Measurements from ENCODE around the gene EMP1. TPM values are rescaled to one million over a fixed set of nuclear protein-coding genes. Genes with fewer than 3 reads are reported as not detected.

Gene EMP1
- total RNA-seq, 8 experiments from 2014 or later = 0.23 to 195 (median 17.5) TPM

DNA sequence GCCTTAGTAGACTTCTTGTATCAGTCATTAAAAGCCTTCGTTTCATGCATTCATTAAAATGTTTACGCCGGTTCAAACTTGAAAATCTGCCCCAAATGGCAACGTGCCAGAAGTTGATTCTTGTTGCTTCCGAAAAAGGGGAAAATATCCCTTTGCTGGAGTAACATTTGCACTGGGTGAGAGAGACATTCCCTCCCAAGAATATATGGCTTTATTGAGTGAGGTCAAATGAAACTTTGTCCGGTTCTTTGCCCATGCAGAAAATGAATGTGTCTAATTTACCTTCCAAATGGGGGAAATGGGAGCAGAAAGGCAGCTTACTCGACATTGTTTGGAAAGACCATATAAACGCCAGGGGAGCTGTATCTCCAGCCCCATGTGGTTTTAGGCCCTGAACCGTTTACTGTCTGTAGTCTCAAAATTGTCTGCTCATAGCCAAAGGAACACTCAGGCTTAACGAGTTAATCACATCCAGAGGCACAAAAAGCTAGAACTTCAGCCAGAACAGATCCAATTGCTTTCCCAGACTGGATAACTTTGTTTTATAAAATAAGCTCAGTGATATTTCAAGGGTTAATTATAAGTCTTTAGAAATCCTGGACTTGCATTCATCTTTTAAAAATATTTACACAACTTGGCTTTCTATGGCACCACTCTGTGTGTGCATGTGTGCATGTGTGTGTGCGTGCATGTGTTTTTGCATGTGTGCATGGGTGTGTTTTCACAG, 2.9 kb upstream of the EMP1 start:
- WGBS, 10 experiments = 5 to 67% (median 49%) methylated on average over 1 to 11 of the region's 11 CpGs
- in situ Hi-C loops (cut with MboI; ENCODE audit: low pct_unique_long_range_greater_than_20kb in 2 of 9, low sequenced_read_pairs in 9 of 9, unreplicated experiment in 9 of 9) = no loop called here
- ATAC-seq (replicated peaks in 6 of 8) = no peak
- Histone ChIP-seq H3K4me1 (replicated peaks in 1 of 2) (peaks cover 12 to 40% of the 10 kb centered on the region in 2 donors), H3K4me3 (no peak overlapping the region), H3K27ac (no peak overlapping the region)

DNA sequence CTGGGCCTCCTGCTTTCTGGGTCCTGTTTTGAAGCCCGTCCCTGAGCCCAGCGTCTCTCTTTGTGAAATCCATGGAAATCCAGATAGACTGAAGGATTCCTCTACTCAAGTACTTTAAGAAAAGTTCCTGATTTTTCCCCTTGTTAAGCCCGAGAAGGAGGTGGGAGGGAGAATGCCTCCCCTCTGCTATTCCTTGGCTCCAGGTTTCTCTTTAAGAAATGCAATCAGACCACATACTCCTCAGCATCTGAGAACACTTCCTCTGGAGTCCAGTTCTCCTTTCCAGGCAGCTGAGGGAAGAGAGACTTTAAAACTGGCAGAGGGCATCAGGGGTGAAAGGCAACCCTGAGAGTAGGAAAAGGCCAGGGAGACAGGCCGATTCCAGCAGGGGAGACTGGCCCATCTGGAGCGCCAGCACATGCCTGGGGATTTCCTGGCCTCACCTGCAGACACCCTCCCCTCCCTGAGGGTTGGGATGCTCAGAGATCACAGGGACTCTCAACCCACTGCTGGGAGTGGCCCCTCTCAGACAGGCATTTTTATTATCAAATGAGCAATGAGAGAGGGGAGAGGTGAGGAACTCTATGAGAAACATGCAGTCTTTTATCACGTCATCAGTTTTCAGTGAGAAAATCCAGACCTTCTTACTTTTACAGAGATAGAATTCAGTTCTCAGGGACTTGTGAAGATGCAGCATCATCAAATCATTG, 2.0 kb upstream of the EMP1 start:
- H3K4me1 ChIP-seq (replicated peaks in 1 of 2) = peaks cover 12 to 40% of the 10 kb centered on the region in 2 donors
- no peak overlapping the region for H3K27ac ChIP-seq
- no peak overlapping the region for H3K4me3 ChIP-seq
- in situ Hi-C loops (cut with MboI; ENCODE audit: low pct_unique_long_range_greater_than_20kb in 2 of 9, low sequenced_read_pairs in 9 of 9, unreplicated experiment in 9 of 9) = no loop called here
- WGBS, 10 experiments = 29 to 93% (median 31%) methylated on average over 1 to 4 of the region's 6 CpGs; no CpG with 5 or more reads in 5 of the 10 experiments
- ATAC-seq (replicated peaks in 6 of 8) = no peak

DNA sequence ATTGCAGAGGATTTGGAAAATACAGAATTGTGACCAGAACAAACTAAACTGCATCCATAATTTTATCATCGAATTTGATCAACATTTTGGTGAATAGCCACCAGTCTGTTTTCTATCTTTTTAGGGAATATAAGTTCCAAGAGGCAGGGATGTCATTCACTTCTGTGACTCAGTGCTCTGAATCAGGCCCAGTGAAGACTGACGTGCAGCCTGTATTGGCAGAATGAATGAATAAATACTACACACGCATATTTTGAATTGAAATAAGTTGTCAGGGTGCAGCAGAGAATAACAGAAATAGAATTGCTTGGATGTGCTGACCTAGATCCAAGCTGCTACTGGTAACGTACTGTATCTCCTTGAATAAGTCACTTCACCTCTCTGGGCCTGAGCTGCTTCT, 1.3 kb upstream of the EMP1 start:
- no peak overlapping the region for H3K4me3 ChIP-seq
- in situ Hi-C loops (cut with MboI; ENCODE audit: low pct_unique_long_range_greater_than_20kb in 2 of 9, low sequenced_read_pairs in 9 of 9, unreplicated experiment in 9 of 9) = no loop called here
- no peak overlapping the region for H3K27ac ChIP-seq
- H3K4me1 ChIP-seq (replicated peaks in 1 of 2) = peaks cover 12 to 40% of the 10 kb centered on the region in 2 donors
- peak in 1 of 8 experiments; percentile 6 for ATAC-seq (replicated peaks in 6 of 8)
- 0 to 100% (median 76%) methylated on average over 1 to 4 of the region's 4 CpGs for WGBS, 10 experiments

DNA sequence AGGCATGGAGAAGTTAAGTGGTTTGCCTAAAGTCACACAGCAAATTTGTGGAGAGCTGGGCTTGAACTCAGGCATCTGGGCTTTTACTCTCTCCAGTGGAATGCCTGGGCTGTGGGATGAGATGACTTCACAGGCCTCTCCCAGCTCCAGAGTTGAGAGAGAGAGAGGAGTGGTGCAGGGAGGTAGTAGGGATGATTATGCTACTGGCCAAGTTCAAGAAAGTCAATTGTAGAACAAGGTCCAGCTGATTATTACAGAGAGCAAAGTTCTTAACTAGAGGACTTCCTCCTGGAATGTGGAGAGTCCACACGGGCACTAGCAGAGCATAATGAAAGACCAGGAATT, 769 bp upstream of the EMP1 start:
- ATAC-seq (replicated peaks in 6 of 8) = peak in 4 of 8 experiments; percentile 0 to 23 (median 10)
- H3K27ac ChIP-seq = peak overlapping the region in 1 of 2 donors; percentile 47
- in situ Hi-C loops (cut with MboI; ENCODE audit: low pct_unique_long_range_greater_than_20kb in 2 of 9, low sequenced_read_pairs in 9 of 9, unreplicated experiment in 9 of 9) = no loop called here
- peaks cover 12 to 40% of the 10 kb centered on the region in 2 donors for H3K4me1 ChIP-seq (replicated peaks in 1 of 2)
- 0% methylated on average over 1 of the region's 1 CpG; no CpG with 5 or more reads in 7 of the 10 experiments for WGBS, 10 experiments
- H3K4me3 ChIP-seq = no peak overlapping the region

DNA sequence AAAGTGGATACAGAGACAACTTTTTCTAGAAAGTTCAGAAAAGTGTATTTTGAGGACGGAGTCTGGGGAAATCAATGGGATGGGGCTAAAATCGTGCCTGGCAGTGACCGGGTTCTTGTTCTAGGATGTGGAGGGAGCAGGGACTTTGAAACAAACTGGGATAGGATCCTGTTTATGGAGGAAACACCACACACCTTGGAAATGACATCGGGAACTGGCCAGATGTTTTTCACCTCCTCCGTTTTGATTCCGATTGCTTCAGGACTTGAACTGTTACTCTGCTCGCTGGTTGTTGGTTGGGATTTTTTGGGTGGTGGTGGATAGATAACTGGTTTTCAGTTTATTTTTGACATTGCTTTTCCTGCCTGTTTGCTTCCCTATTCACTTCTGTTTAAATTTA, 506 bp downstream of the EMP1 start:
- no peak overlapping the region for H3K27ac ChIP-seq
- no peak for ATAC-seq (replicated peaks in 6 of 8)
- 0 to 97% (median 77%) methylated on average over 2 to 6 of the region's 7 CpGs; no CpG with 5 or more reads in 2 of the 10 experiments for WGBS, 10 experiments
- H3K4me3 ChIP-seq = peak overlapping the region in 1 of 5 donors; percentile 23
- in situ Hi-C loops (cut with MboI; ENCODE audit: low pct_unique_long_range_greater_than_20kb in 2 of 9, low sequenced_read_pairs in 9 of 9, unreplicated experiment in 9 of 9) = no loop called here
- H3K4me1 ChIP-seq (replicated peaks in 1 of 2) = peaks cover 12 to 40% of the 10 kb centered on the region in 2 donors

DNA sequence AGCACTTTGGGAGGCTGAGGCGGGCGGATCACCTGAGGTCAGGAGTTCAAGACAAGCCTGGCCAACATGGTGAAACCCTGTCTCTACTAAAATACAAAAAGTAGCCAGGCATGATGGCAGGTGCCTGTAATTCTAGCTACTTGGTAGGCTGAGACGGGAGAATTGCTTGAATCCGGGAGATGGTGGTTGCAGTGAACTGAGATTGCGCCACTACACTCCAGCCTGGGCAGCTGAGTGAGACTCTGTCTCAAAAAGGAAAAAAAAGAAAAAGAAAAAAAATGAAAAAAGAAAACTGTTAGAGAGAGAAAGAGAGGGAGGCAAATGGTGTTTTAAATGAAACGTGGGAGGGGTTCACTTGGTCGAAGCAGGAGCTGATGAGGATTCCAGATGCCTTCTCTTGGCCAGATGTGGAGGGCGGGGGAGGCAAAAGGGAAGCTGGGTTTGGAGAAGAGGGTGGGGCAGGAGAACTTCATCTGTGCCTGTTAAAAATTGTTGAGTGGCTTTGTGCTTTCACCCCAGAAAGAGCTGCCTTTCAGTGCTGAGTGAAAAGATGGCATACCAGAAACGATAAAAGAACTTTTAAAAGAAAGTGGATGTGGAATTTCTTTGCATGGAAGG, 1.1 kb downstream of the EMP1 start:
- 0 to 85% (median 67%) methylated on average over 2 to 7 of the region's 9 CpGs; no CpG with 5 or more reads in 3 of the 10 experiments for WGBS, 10 experiments
- Histone ChIP-seq H3K4me3 (peak overlapping the region in 1 of 5 donors; percentile 23), H3K27ac (no peak overlapping the region), H3K4me1 (replicated peaks in 1 of 2) (peaks cover 12 to 40% of the 10 kb centered on the region in 2 donors)
- in situ Hi-C loops (cut with MboI; ENCODE audit: low pct_unique_long_range_greater_than_20kb in 2 of 9, low sequenced_read_pairs in 9 of 9, unreplicated experiment in 9 of 9) = no loop called here
- ATAC-seq (replicated peaks in 6 of 8) = no peak

DNA sequence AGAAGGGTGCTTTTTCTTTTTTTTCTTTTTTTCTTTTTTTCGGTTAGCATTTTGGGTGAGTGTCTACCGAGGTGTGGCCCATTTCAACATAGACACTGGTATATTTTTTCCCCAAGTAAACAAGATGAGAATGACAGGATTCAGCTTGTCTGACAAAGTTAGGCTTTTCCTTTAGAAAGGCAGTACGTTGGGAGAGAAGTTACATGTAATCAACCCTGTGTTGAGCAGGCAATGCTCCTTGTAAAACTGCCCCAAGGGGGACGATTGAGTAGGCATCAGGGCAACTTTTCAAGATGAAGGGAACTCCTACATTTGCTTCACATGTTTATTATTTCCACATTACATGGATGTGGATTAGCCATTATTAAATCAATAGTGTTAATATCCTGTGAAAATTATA, 1.7 kb downstream of the EMP1 start:
- in situ Hi-C loops (cut with MboI; ENCODE audit: low pct_unique_long_range_greater_than_20kb in 2 of 9, low sequenced_read_pairs in 9 of 9, unreplicated experiment in 9 of 9) = no loop called here
- Histone ChIP-seq H3K4me3 (no peak overlapping the region), H3K27ac (no peak overlapping the region), H3K4me1 (replicated peaks in 1 of 2) (peaks cover 10 to 40% of the 10 kb centered on the region in 2 donors)
- 0 to 87% (median 34%) methylated on average over 2 to 4 of the region's 4 CpGs for WGBS, 10 experiments
- no peak for ATAC-seq (replicated peaks in 6 of 8)

DNA sequence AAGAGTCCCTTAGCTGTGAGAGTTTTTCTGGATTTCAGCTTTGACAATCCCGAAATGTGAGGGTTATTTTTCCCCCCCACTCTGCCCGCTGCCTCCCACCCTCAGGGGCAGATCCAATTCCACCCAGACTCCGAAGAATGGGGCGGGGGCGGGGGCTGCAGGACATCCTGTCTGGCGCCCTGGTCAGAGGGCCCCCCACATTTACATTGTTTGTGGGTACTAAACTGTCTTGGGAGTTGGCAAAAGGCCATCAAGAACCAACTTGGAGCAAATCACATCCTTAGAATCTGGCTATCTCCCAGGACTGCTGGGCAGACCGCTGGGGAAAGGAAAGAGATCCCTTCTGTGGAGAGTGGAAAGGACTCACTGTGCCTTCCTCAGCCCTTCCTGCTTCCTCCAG, 2.4 kb downstream of the EMP1 start:
- ATAC-seq (replicated peaks in 6 of 8) = no peak
- in situ Hi-C loops (cut with MboI; ENCODE audit: low pct_unique_long_range_greater_than_20kb in 2 of 9, low sequenced_read_pairs in 9 of 9, unreplicated experiment in 9 of 9) = no loop called here
- 4 to 83% methylated on average over 2 to 3 of the region's 7 CpGs; no CpG with 5 or more reads in 8 of the 10 experiments for WGBS, 10 experiments
- peaks cover 10 to 37% of the 10 kb centered on the region in 2 donors for H3K4me1 ChIP-seq (replicated peaks in 1 of 2)
- H3K27ac ChIP-seq = no peak overlapping the region
- H3K4me3 ChIP-seq = no peak overlapping the region

DNA sequence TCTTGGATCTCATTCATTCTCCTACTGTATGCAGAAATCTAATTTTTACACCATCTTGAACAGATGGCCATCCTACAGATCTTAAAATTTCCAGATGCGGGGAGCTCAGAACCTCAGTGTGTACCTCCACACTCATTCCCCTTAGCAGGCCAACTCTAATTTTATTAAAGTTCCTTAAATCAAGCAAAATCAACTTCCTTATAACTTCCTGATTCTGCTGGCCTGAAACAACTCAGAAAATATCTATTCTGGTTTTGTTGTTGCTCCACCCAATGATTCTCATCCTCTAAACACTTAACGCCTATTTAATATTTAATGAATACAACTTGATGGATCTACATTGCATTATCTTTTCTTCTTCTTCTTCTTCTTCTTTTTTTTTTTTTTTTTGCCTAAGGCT, 3.1 kb downstream of the EMP1 start:
- in situ Hi-C loops (cut with MboI; ENCODE audit: low pct_unique_long_range_greater_than_20kb in 2 of 9, low sequenced_read_pairs in 9 of 9, unreplicated experiment in 9 of 9) = no loop called here
- H3K4me1 ChIP-seq (replicated peaks in 1 of 2) = peaks cover 10 to 38% of the 10 kb centered on the region in 2 donors
- no peak overlapping the region for H3K27ac ChIP-seq
- ATAC-seq (replicated peaks in 6 of 8) = peak in 1 of 8 experiments; percentile 0
- WGBS, 10 experiments = 0 to 100% (median 82%) methylated on average over 1 to 2 of the region's 2 CpGs
- H3K4me3 ChIP-seq = no peak overlapping the region

DNA sequence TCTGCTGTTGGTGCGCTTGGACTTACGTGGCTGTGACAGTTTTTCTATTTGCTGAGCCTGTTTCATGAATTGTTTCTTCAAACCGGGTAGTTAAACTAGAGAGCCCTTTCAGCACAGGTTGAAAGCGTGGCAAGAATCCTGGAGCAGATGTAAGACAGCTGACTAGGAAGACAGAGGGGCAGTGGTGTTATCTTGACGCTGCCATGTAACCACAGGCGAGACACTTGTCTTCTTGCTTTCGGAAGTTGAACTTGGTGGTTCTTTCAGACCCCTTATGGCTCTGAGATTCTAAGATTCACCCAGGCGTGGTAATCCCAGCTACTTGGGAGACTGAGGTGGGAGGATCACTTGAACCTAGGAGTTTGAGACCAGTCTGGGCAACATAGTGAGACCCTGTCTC, 4.3 kb downstream of the EMP1 start:
- H3K4me1 ChIP-seq (replicated peaks in 1 of 2) = peaks cover 9 to 33% of the 10 kb centered on the region in 2 donors
- no peak overlapping the region for H3K27ac ChIP-seq
- H3K4me3 ChIP-seq = no peak overlapping the region
- no peak for ATAC-seq (replicated peaks in 6 of 8)
- in situ Hi-C loops (cut with MboI; ENCODE audit: low pct_unique_long_range_greater_than_20kb in 2 of 9, low sequenced_read_pairs in 9 of 9, unreplicated experiment in 9 of 9) = loop anchor here in 5 of 9 experiments (10.0 to 25.0 kb wide), 6 partner anchors 89 to 289 kb away; partner anchors contain the start of genes GSG1 (in 2 of the 5) and HEBP1 (in 1 of the 5)
- WGBS, 10 experiments = 0 to 100% (median 90%) methylated on average over 1 to 8 of the region's 8 CpGs; no CpG with 5 or more reads in 1 of the 10 experiments

DNA sequence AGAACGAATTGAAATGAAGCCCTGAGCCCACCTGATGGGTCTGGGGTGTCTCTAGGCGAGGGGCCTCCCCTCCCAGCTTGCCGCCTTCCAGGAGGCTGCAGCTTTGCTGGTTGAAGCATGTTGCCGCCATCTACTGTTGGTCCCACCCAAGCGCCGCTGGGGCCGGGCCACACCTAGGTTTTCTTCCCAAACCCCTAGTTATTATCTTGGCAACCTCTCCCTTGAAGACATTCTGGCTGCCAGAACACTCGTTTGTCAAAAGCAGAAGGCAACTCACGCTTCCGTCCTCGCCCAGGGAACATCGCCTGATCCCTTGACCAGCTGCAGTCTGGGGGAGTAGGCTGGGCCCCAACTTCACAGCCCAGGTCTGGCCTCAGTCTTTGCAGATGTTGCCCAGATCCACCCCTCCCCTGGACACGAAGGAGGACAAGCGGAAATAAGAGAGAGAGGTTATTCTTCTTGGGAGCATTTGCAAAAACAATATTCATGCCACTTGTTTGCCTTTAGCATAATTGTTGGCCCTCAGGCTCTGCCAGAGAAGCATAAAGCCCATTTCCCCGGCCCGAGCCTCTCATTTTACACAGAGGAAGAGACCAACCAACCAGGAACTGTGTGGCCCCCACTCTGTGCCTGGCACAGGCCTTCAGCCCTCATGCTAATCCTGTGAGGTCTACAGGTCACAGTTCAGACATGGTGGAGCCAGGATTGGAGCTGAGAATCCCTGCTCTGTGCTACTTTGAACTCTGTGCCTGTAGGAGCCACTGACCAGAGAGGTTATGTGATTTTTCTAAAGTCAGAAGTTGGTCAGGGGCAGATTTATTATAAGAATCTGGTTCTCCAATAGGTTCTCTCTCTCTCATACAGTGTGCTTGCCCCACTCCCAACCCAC, 6.8 kb downstream of the EMP1 start:
- Histone ChIP-seq H3K4me3 (no peak overlapping the region), H3K4me1 (replicated peaks in 1 of 2) (peaks cover 4 to 24% of the 10 kb centered on the region in 2 donors), H3K27ac (no peak overlapping the region)
- ATAC-seq (replicated peaks in 6 of 8) = peak in 4 of 8 experiments; percentile 14 to 60 (median 34)
- in situ Hi-C loops (cut with MboI; ENCODE audit: low pct_unique_long_range_greater_than_20kb in 2 of 9, low sequenced_read_pairs in 9 of 9, unreplicated experiment in 9 of 9) = loop anchor here in 5 of 9 experiments (10.0 to 25.0 kb wide), 6 partner anchors 91 to 291 kb away; partner anchors contain the start of genes GSG1 (in 2 of the 5) and HEBP1 (in 1 of the 5)
- 0 to 92% (median 40%) methylated on average over 1 to 7 of the region's 16 CpGs; no CpG with 5 or more reads in 2 of the 10 experiments for WGBS, 10 experiments

DNA sequence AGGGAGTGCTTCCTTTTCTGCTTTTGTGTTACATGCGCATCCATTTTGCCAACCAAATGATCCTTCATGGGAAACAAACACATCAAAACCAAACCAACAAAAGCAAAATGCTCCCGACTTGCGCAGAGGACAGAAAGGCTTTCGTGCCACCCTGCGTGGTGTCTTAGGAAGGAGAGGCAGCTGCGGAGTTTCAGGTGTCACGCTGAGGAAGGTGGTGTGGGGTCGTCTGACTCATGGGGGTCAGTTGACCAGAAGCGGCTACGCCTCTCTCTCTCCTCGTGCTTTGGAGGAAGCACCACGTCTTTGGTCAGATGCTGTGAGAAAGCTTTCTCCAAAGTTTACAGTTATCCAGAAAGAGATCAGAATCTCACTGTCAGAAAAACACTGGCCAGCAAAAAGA, 7.9 kb downstream of the EMP1 start:
- WGBS, 10 experiments = 18 to 80% (median 43%) methylated on average over 2 to 10 of the region's 12 CpGs; no CpG with 5 or more reads in 2 of the 10 experiments
- ATAC-seq (replicated peaks in 6 of 8) = peak in 4 of 8 experiments; percentile 12 to 33 (median 18)
- in situ Hi-C loops (cut with MboI; ENCODE audit: low pct_unique_long_range_greater_than_20kb in 2 of 9, low sequenced_read_pairs in 9 of 9, unreplicated experiment in 9 of 9) = loop anchor here in 5 of 9 experiments (10.0 to 25.0 kb wide), 6 partner anchors 92 to 292 kb away; partner anchors contain the start of genes GSG1 (in 2 of the 5) and HEBP1 (in 1 of the 5)
- H3K27ac ChIP-seq = no peak overlapping the region
- no peak overlapping the region for H3K4me3 ChIP-seq
- peaks cover 15 to 26% of the 10 kb centered on the region in 2 donors for H3K4me1 ChIP-seq (replicated peaks in 1 of 2)
